RWPE1 (cell line): ENCODE data around the gene PRELID2.

ENCODE experiments used
- CTCF ChIA-PET: fragments of 350-600 bp; sonication (Branson Sonifier 250); formaldehyde crosslinking; extraction: SDS; loops from one replicate; lab custom pipeline; 2021; lab: Yijun Ruan, JAX
- POLR2A ChIA-PET: fragments of 400-600 bp; formaldehyde crosslinking; extraction: SDS; loops from one replicate; lab custom pipeline; 2020; ENCODE audit warnings: antibody characterized with exemption; ENCODE audit not compliant: low non-redundant PET; lab: Yijun Ruan, JAX
- DNase-seq: peaks from one replicate; pipeline ENCODE4 v3.0.0; 2012; ENCODE audit warnings: low spot score
- H3K27ac ChIP-seq: fragments of 450-650 bp; 2 replicates; pipeline ENCODE4 v1.5.1; 2017
- TF ChIP-seq, protein P1 (sequence below): fragments of 450-650 bp; conservative IDR thresholded peaks from 2 replicates; pipeline ENCODE4 v1.5.1; 2017; ENCODE audit warnings: low read depth, mild to moderate bottlenecking

Gene PRELID2

DNA sequence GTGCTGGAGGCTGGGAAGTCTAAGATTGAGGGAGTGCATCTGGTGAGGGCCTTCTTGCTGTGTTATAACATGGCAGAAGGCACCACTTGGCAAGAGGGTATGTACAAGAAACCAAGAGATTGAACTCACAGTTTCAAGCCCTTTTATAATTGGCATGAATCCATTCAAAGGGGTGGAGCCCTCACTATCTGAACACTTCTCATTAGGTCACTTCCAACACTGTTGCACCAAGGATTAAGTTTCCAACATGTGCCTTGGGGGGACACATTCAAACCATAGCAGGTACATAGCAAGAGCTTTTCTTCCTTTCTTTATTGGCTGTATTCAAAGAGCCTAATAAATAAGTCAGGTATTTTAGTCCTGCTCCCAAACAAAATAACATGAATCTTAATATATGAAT, 62.7 kb downstream of the PRELID2 start:
- CTCF ChIA-PET, result no interaction called here
- TF ChIP-seq, protein P1, sequence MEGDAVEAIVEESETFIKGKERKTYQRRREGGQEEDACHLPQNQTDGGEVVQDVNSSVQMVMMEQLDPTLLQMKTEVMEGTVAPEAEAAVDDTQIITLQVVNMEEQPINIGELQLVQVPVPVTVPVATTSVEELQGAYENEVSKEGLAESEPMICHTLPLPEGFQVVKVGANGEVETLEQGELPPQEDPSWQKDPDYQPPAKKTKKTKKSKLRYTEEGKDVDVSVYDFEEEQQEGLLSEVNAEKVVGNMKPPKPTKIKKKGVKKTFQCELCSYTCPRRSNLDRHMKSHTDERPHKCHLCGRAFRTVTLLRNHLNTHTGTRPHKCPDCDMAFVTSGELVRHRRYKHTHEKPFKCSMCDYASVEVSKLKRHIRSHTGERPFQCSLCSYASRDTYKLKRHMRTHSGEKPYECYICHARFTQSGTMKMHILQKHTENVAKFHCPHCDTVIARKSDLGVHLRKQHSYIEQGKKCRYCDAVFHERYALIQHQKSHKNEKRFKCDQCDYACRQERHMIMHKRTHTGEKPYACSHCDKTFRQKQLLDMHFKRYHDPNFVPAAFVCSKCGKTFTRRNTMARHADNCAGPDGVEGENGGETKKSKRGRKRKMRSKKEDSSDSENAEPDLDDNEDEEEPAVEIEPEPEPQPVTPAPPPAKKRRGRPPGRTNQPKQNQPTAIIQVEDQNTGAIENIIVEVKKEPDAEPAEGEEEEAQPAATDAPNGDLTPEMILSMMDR, result no peak

DNA sequence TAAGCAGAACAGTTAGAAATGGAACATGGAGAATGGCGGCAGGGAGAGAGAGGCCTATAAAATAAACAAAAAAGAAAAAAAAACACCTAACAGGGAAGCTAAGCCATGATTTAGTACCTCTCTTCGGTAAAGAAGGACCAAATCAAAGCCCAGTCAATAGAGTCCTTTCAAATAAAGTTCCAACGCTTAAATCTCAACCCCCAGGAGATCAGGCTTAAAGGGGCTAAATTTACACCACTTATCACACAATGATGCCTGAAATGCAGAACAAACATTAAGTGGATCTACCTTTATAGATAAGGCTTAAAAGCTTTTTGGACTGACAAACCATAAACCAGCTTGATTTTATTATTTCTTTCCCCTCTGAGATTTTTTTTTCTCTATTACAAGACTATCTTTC, 66.3 kb downstream of the PRELID2 start:
- ChIA-PET POLR2A (no interaction called here), CTCF (interaction anchor here (0.7 to 0.9 kb wide), 2 partner anchors 88 to 313 kb away, joined by 3 to 6 read pairs; no protein-coding TSS in a partner anchor)
- H3K27ac ChIP-seq, result no peak overlapping the region

More for the DNA sequence above, 62.7 kb downstream of the PRELID2 start:
- H3K27ac ChIP-seq, result no peak overlapping the region
- no peak for DNase-seq
- POLR2A ChIA-PET, result no interaction called here

DNA sequence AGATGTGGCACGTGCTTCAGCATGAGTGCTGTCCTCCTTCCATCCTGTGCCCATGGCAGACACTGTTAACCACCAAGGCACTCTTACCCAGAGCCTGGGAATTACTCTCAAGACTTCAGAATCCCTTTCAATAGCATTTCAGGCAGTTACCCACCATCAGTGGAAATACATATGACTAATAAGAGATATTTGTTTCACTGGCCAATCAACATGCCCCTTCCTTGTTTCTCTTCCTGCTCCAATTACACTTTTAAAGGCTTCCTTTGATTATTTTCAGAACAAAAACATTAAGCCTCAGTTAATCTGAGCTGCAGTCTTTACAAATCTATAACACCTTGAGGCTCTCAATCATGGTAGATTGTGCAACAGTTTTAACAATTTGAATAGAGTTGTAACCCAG, 70.8 kb downstream of the PRELID2 start:
- TF ChIP-seq, protein P1, result no peak
- CTCF ChIA-PET, result interaction anchor here (0.7 kb wide), 1 partner anchor 287 kb away, joined by 4 read pairs; no protein-coding TSS in a partner anchor
- DNase-seq, result no peak
- no peak overlapping the region for H3K27ac ChIP-seq
- POLR2A ChIA-PET, result no interaction called here

More for the DNA sequence above, 66.3 kb downstream of the PRELID2 start:
- TF ChIP-seq, protein P1, result no peak
- no peak for DNase-seq

GRCh38 chr5:145762833-145763232, 72.3 kb downstream of the PRELID2 start:
- TF ChIP-seq, protein P1, result no peak
- H3K27ac ChIP-seq, result no peak overlapping the region
- ChIA-PET POLR2A (no interaction called here), CTCF (no interaction called here)
- no peak for DNase-seq

GRCh38 chr5:145761254-145761653, 73.9 kb downstream of the PRELID2 start:
- CTCF ChIA-PET, result interaction anchor here (0.6 kb wide), 1 partner anchor 274 kb away, joined by 3 read pairs; no protein-coding TSS in a partner anchor
- DNase-seq, result no peak
- POLR2A ChIA-PET, result no interaction called here
- TF ChIP-seq, protein P1, result no peak
- H3K27ac ChIP-seq, result no peak overlapping the region

GRCh38 chr5:145760660-145761059, 74.5 kb downstream of the PRELID2 start:
- ChIA-PET CTCF (interaction anchor here (0.6 kb wide), 1 partner anchor 274 kb away, joined by 3 read pairs; no protein-coding TSS in a partner anchor), POLR2A (no interaction called here)
- TF ChIP-seq, protein P1, result no peak
- H3K27ac ChIP-seq, result no peak overlapping the region
- no peak for DNase-seq
